Spleen (tissue), 11 donors: ENCODE results near the gene GABPB1. TPM values are rescaled to one million over a fixed set of nuclear protein-coding genes. Genes with fewer than 3 reads are reported as not detected.

Experiments used
- DNase-seq: peaks from one replicate; pipeline ENCODE4 v3.0.0-alpha.2; 2020
- H3K27ac ChIP-seq, 8 donors: fragments of 200-600 bp; sonication (generic) in 7 of 8; 1 replicate in 4 of 8; 2 replicates in 4 of 8; pipeline versions ENCODE4 v1.5.0 to v1.8.0; 2016 to 2021; ENCODE audit warnings: inconsistent platforms in 4 of 8, mild to moderate bottlenecking in 4 of 8, moderate library complexity in 1 of 8
- H3K27me3 ChIP-seq, 7 donors: fragments of 200-600 bp; sonication (generic) in 6 of 7; replicated peaks in 1 of 7; 1 replicate in 4 of 7; 2 replicates in 3 of 7; pipeline versions ENCODE4 v1.5.0 to v1.8.0; 2016 to 2021; ENCODE audit warnings: inconsistent platforms in 3 of 7, mild to moderate bottlenecking in 1 of 7
- H3K36me3 ChIP-seq, 6 donors: fragments of 200-600 bp; sonication (generic) in 5 of 6; 1 replicate in 4 of 6; 2 replicates in 2 of 6; pipeline versions ENCODE4 v1.5.0 to v1.8.0; 2016 to 2021; ENCODE audit warnings: inconsistent platforms in 2 of 6
- H3K4me1 ChIP-seq, 6 donors: fragments of 200-600 bp; sonication (generic) in 5 of 6; 1 replicate in 3 of 6; 2 replicates in 3 of 6; pipeline versions ENCODE4 v1.5.0 to v1.8.0; 2016 to 2021; ENCODE audit warnings: inconsistent platforms in 3 of 6
- H3K4me3 ChIP-seq, 8 donors: fragments of 200-600 bp; sonication (generic) in 7 of 8; 1 replicate in 4 of 8; 2 replicates in 4 of 8; pipeline versions ENCODE4 v1.5.0 to v1.8.0; 2016 to 2021; ENCODE audit warnings: inconsistent platforms in 4 of 8, mild to moderate bottlenecking in 4 of 8, moderate library complexity in 2 of 8
- H3K9me3 ChIP-seq, 8 donors: fragments of 200-600 bp; sonication (generic) in 7 of 8; 1 replicate in 4 of 8; 2 replicates in 4 of 8; pipeline versions ENCODE4 v1.5.0 to v1.8.0; 2016 to 2021; ENCODE audit warnings: inconsistent platforms in 4 of 8
- POLR2A ChIP-seq, 3 donors: fragments of 450-650 bp; IDR thresholded peaks; one replicate each; pipeline ENCODE4 v1.5.1; 2017; ENCODE audit warnings: antibody characterized with exemption in 3 of 3, mild to moderate bottlenecking in 1 of 3
- POLR2AphosphoS5 ChIP-seq, 3 donors: sonication (generic); formaldehyde crosslinking; IDR thresholded peaks; one replicate each; pipeline ENCODE4 v1.5.1; 2017; ENCODE audit warnings: antibody characterized with exemption in 3 of 3
- WGBS, 5 donors: extraction: QIAGEN DNeasy Blood & Tissue Kit in 3 of 5; methylation state at CpG; one replicate each; pipeline versions ENCODE4 v1.1.5 to v1.1.7; 2013 to 2018; 5-methylcytosine and 5-hydroxymethylcytosine counted together
- intact Hi-C: fragments of 100-400 bp; cut with DNase I; formaldehyde crosslinking; loops from one replicate; pipeline ENCODE4 v1.15.0; 2023; ENCODE audit warnings: low total_unique reads
- polyA plus RNA-seq, 3 donors: library from polyadenylated mRNA; stranded (reverse); fragments of 200-250 nt; gene quantifications; one replicate each; pipeline ENCODE4 v1.2.1, GENCODE V29; 2013
- total RNA-seq, 7 donors: library from RNA; depleted of rRNA in 3 of 7; stranded (reverse); fragments of >200 nt in 3 of 7; fragmentation: NEBNext Ultra II Directional in 4 of 7; extraction: Animal tissue kit (Norgen Biotek cat#: 25700) in 4 of 7; gene quantifications; one replicate each; pipeline versions ENCODE4 v1.1.0 to v1.2.1, GENCODE V29; 2016 to 2021
- TF ChIP-seq, protein P1 (sequence below), 11 experiments: fragments of 200-600 bp in 7 of 11; fragments of 450-650 bp in 4 of 11; sonication (generic) in 4 of 11; IDR thresholded peaks in 8 of 11; conservative IDR thresholded peaks in 3 of 11; 1 replicate in 7 of 11; 2 replicates in 4 of 11; pipeline versions ENCODE4 v1.4.0 to v1.8.0; 2016 to 2021; ENCODE audit warnings: antibody characterized with exemption in 11 of 11, inconsistent platforms in 4 of 11, mild to moderate bottlenecking in 1 of 11
- donor health status: healthy with polysubstance abuse.
- donor health status: DM: no; HTN: no; CAD: no; lungs with moderate emphysema.
- donor health status: DM: no; HTN: no; CAD: no.
- donor health status: Bipolar disorder and iron deficiency.
- donor health status: healthy.
- donor health status: DM: no; HTN: no; CAD: no.
- donor health status: DM: yes; HTN: yes; CAD: no.

GABPB1 gene
- total and polyA plus RNA-seq, 10 donors, result 7.7 to 36.9 (median 21.8) TPM

DNA sequence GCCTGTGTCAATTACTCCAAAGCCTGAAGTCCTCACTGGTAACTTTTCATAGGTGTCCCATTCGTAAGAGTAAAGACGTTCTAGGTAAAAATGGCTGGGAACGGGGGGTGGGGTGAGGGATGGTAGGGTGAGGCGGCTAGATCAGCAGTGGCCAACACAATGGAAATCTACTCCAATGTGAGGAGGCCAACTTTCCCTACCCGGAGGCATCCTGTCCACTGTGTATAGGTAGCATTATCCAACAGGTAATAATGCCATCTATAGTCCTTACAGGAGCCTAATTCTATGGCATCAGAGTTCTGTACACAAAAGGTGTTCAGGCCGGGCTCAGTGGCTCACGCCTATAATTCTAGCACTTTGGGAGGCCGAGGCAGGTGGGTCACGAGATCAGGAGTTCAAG is 118.6 kb downstream of the GABPB1 start:
- TF ChIP-seq, protein P1, sequence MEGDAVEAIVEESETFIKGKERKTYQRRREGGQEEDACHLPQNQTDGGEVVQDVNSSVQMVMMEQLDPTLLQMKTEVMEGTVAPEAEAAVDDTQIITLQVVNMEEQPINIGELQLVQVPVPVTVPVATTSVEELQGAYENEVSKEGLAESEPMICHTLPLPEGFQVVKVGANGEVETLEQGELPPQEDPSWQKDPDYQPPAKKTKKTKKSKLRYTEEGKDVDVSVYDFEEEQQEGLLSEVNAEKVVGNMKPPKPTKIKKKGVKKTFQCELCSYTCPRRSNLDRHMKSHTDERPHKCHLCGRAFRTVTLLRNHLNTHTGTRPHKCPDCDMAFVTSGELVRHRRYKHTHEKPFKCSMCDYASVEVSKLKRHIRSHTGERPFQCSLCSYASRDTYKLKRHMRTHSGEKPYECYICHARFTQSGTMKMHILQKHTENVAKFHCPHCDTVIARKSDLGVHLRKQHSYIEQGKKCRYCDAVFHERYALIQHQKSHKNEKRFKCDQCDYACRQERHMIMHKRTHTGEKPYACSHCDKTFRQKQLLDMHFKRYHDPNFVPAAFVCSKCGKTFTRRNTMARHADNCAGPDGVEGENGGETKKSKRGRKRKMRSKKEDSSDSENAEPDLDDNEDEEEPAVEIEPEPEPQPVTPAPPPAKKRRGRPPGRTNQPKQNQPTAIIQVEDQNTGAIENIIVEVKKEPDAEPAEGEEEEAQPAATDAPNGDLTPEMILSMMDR (IDR thresholded peaks at IDR 0.05 in 8 of 11, conservative IDR thresholded peaks at IDR 0.05 in 3 of 11), result no peak
- TF ChIP-seq POLR2AphosphoS5 (IDR thresholded peaks at IDR 0.05) (no peak), POLR2A (IDR thresholded peaks at IDR 0.05) (no peak)
- no peak for DNase-seq
- Histone ChIP-seq H3K36me3 (no peaks in the 10 kb centered on the region), H3K4me1 (no peaks in the 10 kb centered on the region), H3K9me3 (no peaks in the 10 kb centered on the region), H3K4me3 (no peak overlapping the region), H3K27ac (no peak overlapping the region), H3K27me3 (no peaks in the 10 kb centered on the region)
- 91 to 97% (median 95%) methylated on average over 9 of the region's 9 CpGs for whole genome bisulfite sequencing, 5 donors
- intact Hi-C loops, result no loop called here

DNA sequence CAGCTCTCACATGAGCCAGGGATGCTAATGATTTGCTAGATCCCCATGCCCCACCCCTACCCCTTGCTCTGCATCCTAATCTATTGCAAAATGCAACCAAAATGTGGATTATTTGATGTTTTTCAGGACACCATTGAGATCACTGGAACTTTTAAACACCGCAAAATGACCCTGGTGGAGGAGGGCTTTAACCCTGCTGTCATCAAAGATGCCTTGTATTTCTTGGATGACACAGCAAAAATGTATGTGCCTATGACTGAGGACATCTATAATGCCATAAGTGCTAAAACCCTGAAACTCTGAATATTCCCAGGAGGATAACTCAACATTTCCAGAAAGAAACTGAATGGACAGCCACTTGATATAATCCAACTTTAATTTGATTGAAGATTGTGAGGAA is 119.2 kb downstream of the GABPB1 start:
- Histone ChIP-seq H3K27ac (no peak overlapping the region), H3K36me3 (no peaks in the 10 kb centered on the region), H3K27me3 (no peaks in the 10 kb centered on the region), H3K9me3 (no peaks in the 10 kb centered on the region), H3K4me3 (no peak overlapping the region), H3K4me1 (no peaks in the 10 kb centered on the region)
- TF ChIP-seq POLR2AphosphoS5 (IDR thresholded peaks at IDR 0.05) (no peak), POLR2A (IDR thresholded peaks at IDR 0.05) (no peak)
- 90 to 100% (median 96%) methylated on average over 1 of the region's 1 CpG for WGBS, 5 donors
- intact Hi-C loops, result no loop called here
- DNase-seq, result no peak

DNA sequence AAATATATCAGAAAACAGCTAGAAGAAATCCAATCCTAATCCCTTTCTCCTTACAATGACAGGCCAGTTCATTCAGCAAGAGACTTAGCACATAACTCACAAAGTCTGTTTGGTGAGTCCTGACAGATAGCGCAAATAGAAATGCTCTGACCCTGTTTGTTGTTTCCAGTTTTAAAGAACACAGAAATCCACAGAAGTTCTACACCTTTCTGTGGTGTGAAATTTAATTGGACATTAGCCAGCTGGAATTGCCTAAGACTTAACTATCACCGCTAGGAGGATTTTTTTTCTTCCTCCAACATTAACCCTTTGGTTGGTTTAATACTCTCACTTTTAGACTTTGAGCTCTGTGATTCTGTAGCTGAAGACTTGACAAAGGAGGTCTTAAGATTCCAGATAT is 120.2 kb downstream of the GABPB1 start:
- Histone ChIP-seq H3K36me3 (peaks cover 0 to under 1% (median 0%) of the 10 kb centered on the region in 6 donors), H3K4me3 (no peak overlapping the region), H3K9me3 (no peaks in the 10 kb centered on the region), H3K27ac (no peak overlapping the region), H3K27me3 (no peaks in the 10 kb centered on the region), H3K4me1 (no peaks in the 10 kb centered on the region)
- TF ChIP-seq, protein P1 (IDR thresholded peaks at IDR 0.05 in 8 of 11, conservative IDR thresholded peaks at IDR 0.05 in 3 of 11), result no peak
- TF ChIP-seq POLR2A (IDR thresholded peaks at IDR 0.05) (no peak), POLR2AphosphoS5 (IDR thresholded peaks at IDR 0.05) (no peak)
- intact Hi-C loops, result no loop called here
- DNase-seq, result no peak
- 56 to 76% (median 65%) methylated on average over 2 of the region's 2 CpGs for WGBS, 5 donors

DNA sequence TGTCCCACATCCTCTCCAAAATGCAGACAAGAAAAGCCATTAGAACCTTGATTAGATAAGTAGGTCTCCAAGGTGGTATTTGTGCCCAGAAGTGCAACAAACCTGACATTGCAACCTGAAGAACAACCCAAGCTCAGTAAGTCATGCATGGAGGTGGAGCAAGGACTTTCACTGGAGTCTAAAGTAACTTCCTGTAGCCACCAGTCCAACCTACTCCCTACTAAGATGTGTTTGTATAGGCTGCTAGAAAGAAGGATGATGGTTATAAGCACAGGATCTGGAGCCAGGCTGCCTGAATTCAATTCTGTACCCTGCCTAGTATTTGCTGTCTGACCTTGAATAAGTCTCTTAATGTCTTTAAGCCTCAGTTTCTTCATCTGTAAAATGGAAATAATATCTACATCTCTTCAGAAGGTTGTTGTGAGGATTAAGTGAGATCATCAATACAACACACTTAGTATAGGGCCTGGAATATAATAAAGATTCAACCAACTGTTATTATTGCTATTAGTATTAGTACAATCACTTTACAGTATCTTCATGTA is 121.7 kb downstream of the GABPB1 start:
- no peaks in the 10 kb centered on the region for H3K9me3 ChIP-seq
- TF ChIP-seq POLR2AphosphoS5 (IDR thresholded peaks at IDR 0.05), result no peak
- no peak for TF ChIP-seq POLR2A (IDR thresholded peaks at IDR 0.05)
- TF ChIP-seq, protein P1 (IDR thresholded peaks at IDR 0.05 in 8 of 11, conservative IDR thresholded peaks at IDR 0.05 in 3 of 11), result no peak
- intact Hi-C loops, result no loop called here
- H3K27me3 ChIP-seq, result no peaks in the 10 kb centered on the region
- H3K4me1 ChIP-seq, result no peaks in the 10 kb centered on the region
- no peak for DNase-seq
- H3K36me3 ChIP-seq, result peaks cover 0 to 7% (median 0%) of the 10 kb centered on the region in 6 donors
- H3K27ac ChIP-seq, result no peak overlapping the region
- no peak overlapping the region for H3K4me3 ChIP-seq

DNA sequence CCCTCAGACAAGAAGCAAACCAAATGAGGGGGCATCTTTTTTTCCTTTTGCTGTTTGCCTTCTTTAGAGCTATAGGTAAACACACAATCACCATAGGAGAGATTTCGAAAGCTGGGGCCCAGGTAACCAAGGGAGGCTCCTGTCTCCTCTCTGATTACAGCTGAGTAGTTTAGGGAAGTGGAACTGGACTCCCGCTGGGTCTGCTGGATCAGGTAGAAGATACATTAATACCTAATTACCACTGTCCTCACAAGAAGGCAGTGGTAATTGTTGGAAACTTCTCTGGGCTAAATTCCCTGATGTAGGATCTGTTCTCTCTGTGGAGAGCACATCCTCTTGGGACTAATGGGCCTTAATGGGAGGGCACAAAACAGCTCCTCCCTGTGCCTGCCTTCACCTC is 122.2 kb downstream of the GABPB1 start:
- Histone ChIP-seq H3K27me3 (no peaks in the 10 kb centered on the region), H3K9me3 (no peaks in the 10 kb centered on the region), H3K36me3 (peaks cover 0 to 7% (median 0%) of the 10 kb centered on the region in 6 donors), H3K4me3 (no peak overlapping the region), H3K27ac (no peak overlapping the region), H3K4me1 (no peaks in the 10 kb centered on the region)
- 73 to 93% (median 81%) methylated on average over 2 of the region's 2 CpGs for WGBS, 5 donors
- DNase-seq, result no peak
- intact Hi-C loops, result no loop called here
- TF ChIP-seq, protein P1 (IDR thresholded peaks at IDR 0.05 in 8 of 11, conservative IDR thresholded peaks at IDR 0.05 in 3 of 11), result no peak
- TF ChIP-seq POLR2A (IDR thresholded peaks at IDR 0.05), result no peak
- TF ChIP-seq POLR2AphosphoS5 (IDR thresholded peaks at IDR 0.05), result no peak
